ENCODE data around the gene LILRA6.
"Not testable (repeated sequence)": the region's sequence is repeated elsewhere in the genome, so short reads cannot be mapped to it uniquely, and the experiment has no call there.

DNA sequence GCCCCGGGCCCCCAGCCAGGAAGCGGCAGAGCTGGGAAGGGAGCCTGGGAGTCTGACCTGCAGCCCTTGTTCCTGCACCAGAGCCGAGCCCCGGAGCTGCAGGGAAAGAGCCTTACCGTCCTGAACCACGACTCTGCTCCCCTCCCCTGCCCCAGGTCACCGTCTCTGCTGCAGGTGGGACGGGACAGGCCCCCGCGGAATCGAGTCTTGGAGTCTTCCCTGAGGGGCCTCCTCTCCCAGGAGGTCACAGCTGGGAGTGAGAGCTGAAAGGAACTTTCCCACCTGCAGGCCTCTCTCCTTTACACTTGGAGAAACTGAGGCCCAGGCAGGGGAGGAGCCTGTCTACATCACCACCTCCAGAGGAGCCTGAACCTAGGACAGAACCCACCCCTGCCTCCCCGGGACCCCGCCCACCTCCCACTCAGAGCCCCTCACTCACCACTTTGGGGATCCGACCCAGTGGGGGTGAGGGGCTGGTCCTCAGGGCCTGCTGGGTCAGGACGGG is 34.6 kb upstream of the LILRA6 start:
- TF ChIP-seq, protein P1, sequence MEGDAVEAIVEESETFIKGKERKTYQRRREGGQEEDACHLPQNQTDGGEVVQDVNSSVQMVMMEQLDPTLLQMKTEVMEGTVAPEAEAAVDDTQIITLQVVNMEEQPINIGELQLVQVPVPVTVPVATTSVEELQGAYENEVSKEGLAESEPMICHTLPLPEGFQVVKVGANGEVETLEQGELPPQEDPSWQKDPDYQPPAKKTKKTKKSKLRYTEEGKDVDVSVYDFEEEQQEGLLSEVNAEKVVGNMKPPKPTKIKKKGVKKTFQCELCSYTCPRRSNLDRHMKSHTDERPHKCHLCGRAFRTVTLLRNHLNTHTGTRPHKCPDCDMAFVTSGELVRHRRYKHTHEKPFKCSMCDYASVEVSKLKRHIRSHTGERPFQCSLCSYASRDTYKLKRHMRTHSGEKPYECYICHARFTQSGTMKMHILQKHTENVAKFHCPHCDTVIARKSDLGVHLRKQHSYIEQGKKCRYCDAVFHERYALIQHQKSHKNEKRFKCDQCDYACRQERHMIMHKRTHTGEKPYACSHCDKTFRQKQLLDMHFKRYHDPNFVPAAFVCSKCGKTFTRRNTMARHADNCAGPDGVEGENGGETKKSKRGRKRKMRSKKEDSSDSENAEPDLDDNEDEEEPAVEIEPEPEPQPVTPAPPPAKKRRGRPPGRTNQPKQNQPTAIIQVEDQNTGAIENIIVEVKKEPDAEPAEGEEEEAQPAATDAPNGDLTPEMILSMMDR (IDR thresholded peaks at IDR 0.05 in 4 of 5, conservative IDR thresholded peaks at IDR 0.05 in 1 of 5), result not testable (repeated sequence)
- TF ChIP-seq POLR2A (IDR thresholded peaks at IDR 0.05), result not testable (repeated sequence)
